ENCODE data around the gene GOLPH3L.
"Not testable (repeated sequence)": the region's sequence is repeated elsewhere in the genome, so short reads cannot be mapped to it uniquely, and the experiment has no call there.

Gene GOLPH3L

GRCh38 chr1:150610576-150610975, 86.4 kb downstream of the GOLPH3L start:
- H3K4me3 ChIP-seq (ENCODE audit: low read depth, low read length) = no peak overlapping the region
- no peak for TF ChIP-seq MYC (IDR thresholded peaks at IDR 0.05; ENCODE audit: low read depth, low read length)
- no peak for TF ChIP-seq CTCF (IDR thresholded peaks at IDR 0.05; ENCODE audit: low read depth, low read length)
- TF ChIP-seq, protein P1, sequence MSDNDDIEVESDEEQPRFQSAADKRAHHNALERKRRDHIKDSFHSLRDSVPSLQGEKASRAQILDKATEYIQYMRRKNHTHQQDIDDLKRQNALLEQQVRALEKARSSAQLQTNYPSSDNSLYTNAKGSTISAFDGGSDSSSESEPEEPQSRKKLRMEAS (IDR thresholded peaks at IDR 0.05; ENCODE audit: low read depth, low read length) = no peak
- TF ChIP-seq POLR2A (IDR thresholded peaks at IDR 0.05; ENCODE audit: extremely low read depth, insufficient read length) = no peak
- DNase-seq (ENCODE audit: low read depth) = no peak

DNA sequence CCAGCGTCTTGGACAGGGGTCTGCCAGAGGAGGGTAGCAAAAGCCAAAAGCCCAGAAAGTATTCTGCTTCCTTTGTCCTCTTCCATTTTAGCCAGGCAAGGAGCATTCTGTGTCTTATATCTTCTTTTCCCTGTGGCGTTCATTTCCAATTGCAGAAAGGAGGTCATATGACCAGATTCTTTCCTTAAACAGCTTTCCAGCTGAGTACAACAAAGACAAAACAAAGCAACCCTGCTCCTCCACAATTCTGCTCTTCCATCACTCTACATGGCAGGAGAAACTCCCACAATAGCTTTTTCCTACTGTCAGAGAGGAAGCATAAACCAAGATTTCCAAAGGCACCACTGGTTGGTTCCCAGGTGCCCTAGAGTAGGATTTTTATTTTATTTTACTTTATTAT, 87.2 kb downstream of the GOLPH3L start:
- TF ChIP-seq CTCF (IDR thresholded peaks at IDR 0.05; ENCODE audit: low read depth, low read length) (no peak), MYC (IDR thresholded peaks at IDR 0.05; ENCODE audit: low read depth, low read length) (no peak), POLR2A (IDR thresholded peaks at IDR 0.05; ENCODE audit: extremely low read depth, insufficient read length) (no peak)
- TF ChIP-seq, protein P1 (IDR thresholded peaks at IDR 0.05; ENCODE audit: low read depth, low read length) = no peak
- no peak for DNase-seq (ENCODE audit: low read depth)
- no peak overlapping the region for H3K4me3 ChIP-seq (ENCODE audit: low read depth, low read length)

DNA sequence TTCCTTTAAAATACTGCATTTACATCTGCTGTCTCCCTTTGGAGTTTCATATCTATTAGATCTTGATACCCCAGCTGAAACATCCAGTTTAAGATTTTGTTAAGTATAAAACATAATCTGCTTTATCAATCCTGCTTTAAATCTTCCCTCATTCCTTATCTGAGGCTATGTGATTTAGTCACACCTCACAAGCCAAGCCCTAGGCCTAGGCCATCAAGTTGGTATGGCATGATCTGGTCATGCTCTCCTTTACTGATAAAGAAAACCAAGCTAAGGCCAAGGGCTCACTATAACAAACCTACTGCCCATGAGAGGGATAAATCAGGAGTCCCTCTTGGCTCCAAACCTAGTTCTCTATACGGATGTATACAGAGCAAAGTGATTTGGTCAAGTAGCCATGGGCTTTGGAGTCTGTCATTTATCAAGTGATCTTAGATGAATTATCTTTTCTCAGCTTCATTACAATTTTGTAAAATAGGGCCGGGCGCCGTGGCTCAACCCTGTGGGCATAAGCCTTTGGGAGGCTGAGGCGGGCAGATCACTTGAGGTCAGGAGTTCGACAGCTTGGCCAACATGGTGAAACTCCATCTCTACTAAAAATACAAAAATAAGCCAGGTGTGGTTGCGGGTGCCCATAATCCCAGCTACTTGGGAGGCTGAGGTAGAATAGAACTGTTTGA, 90.4 kb downstream of the GOLPH3L start:
- no peak for DNase-seq (ENCODE audit: low read depth)
- TF ChIP-seq CTCF (IDR thresholded peaks at IDR 0.05; ENCODE audit: low read depth, low read length) (no peak), MYC (IDR thresholded peaks at IDR 0.05; ENCODE audit: low read depth, low read length) (no peak), POLR2A (IDR thresholded peaks at IDR 0.05; ENCODE audit: extremely low read depth, insufficient read length) (no peak)
- TF ChIP-seq, protein P1 (IDR thresholded peaks at IDR 0.05; ENCODE audit: low read depth, low read length) = no peak
- no peak overlapping the region for H3K4me3 ChIP-seq (ENCODE audit: low read depth, low read length)

DNA sequence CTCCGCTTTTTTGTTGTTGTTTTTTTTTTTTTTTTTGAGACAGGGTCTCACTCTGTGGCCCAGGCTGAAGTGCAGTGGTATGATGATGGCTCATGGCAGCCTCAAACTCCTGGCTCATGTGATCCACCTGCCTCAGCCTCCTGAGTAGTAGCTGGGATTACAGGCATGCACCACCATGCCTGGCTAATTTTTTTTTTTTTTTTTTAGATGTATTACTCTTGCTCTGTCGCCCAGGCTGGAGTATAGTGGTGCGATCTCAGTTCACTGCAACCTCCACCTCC, 91.6 kb downstream of the GOLPH3L start:
- H3K4me3 ChIP-seq (ENCODE audit: low read depth, low read length); DNase-seq (ENCODE audit: low read depth): not testable (repeated sequence)

DNA sequence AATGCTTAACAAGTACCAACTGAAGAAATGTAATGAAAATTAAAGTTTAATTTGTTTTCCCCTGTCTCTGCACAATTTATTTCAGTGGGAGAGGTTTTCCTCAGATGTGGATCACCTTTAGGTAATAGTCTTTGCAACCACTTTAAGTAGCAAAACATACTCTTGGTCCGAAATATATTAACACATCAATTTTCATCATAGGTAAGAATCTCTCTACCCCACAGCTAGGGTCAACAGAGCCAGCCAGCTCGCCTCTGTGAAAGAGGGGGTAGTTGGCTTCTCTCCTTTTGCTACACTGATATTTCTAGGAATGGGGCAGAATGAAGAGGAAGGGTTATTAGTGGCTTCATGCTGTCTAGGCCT, 92.7 kb downstream of the GOLPH3L start:
- no peak for DNase-seq (ENCODE audit: low read depth)
- TF ChIP-seq, protein P1 (IDR thresholded peaks at IDR 0.05; ENCODE audit: low read depth, low read length) = no peak
- no peak for TF ChIP-seq MYC (IDR thresholded peaks at IDR 0.05; ENCODE audit: low read depth, low read length)
- no peak for TF ChIP-seq CTCF (IDR thresholded peaks at IDR 0.05; ENCODE audit: low read depth, low read length)
- TF ChIP-seq POLR2A (IDR thresholded peaks at IDR 0.05; ENCODE audit: extremely low read depth, insufficient read length) = no peak
- no peak overlapping the region for H3K4me3 ChIP-seq (ENCODE audit: low read depth, low read length)

DNA sequence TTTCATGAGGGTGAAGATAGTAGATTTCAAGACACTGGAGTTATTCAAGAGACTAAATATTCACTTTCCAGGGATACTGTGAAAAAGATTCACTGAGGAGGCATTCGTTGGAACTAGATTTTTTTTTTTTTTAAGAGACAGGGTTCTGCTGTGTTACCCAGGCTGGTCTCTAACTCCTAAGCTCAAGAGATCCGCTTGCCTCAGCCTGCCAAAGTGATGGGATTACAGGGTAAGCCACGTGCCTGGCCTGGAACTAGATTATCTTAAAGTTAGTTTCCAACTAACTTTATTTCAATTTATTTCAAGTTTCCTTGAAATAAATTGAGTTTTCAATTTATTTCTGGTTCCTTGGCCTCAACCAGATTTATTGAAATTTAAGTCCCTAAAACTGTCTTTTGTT, 93.2 kb downstream of the GOLPH3L start:
- H3K4me3 ChIP-seq (ENCODE audit: low read depth, low read length) = no peak overlapping the region
- TF ChIP-seq, protein P1 (IDR thresholded peaks at IDR 0.05; ENCODE audit: low read depth, low read length) = no peak
- TF ChIP-seq CTCF (IDR thresholded peaks at IDR 0.05; ENCODE audit: low read depth, low read length) (no peak), MYC (IDR thresholded peaks at IDR 0.05; ENCODE audit: low read depth, low read length) (no peak), POLR2A (IDR thresholded peaks at IDR 0.05; ENCODE audit: extremely low read depth, insufficient read length) (no peak)
- DNase-seq (ENCODE audit: low read depth) = no peak

- not testable (repeated sequence) for DNase-seq (ENCODE audit: low read depth); H3K4me3 ChIP-seq (ENCODE audit: low read depth, low read length)
Observed at GRCh38 chr1:150602372-150602771, 94.6 kb downstream of the GOLPH3L start.
